Body of pancreas (tissue), 4 donors: ENCODE results near the gene ASGR1.

ENCODE experiments used
- CTCF ChIP-seq, 7 experiments: fragments of 450-650 bp in 4 of 7; fragments of 200-600 bp in 3 of 7; sonication (generic) in 3 of 7; IDR thresholded peaks; one replicate each; pipeline ENCODE4 v1.5.1; 2016 to 2019; ENCODE audit warnings: antibody characterized with exemption in 7 of 7
- POLR2A ChIP-seq, 3 donors: fragments of 450-650 bp; IDR thresholded peaks; one replicate each; pipeline ENCODE4 v1.6.1; 2016; ENCODE audit warnings: antibody characterized with exemption in 3 of 3, mild to moderate bottlenecking in 2 of 3

- TF ChIP-seq CTCF (IDR thresholded peaks at IDR 0.05) = no peak
- no peak for TF ChIP-seq POLR2A (IDR thresholded peaks at IDR 0.05)
Measured at GRCh38 chr17:7186241-7186640, 7.1 kb upstream of the ASGR1 start.
